ENCODE results near the gene ENDOG.
A peak's percentile ranks its signal among the peaks of the same experiment; 100 is the strongest.

Gene ENDOG

GRCh38 chr9:128802482-128802881 lies 15.8 kb upstream of the ENDOG start:
- DNase-seq, result no peak

GRCh38 chr9:128805661-128806060 lies 12.6 kb upstream of the ENDOG start:
- DNase-seq, result no peak

GRCh38 chr9:128807827-128808226 lies 10.5 kb upstream of the ENDOG start:
- DNase-seq, result no peak

GRCh38 chr9:128808543-128808942 lies 9.8 kb upstream of the ENDOG start:
- no peak for DNase-seq

- DNase-seq, result no peak
Measured at GRCh38 chr9:128809036-128809599, 9.2 kb upstream of the ENDOG start.

- DNase-seq, result no peak
Measured at GRCh38 chr9:128809831-128810230, 8.5 kb upstream of the ENDOG start.

GRCh38 chr9:128810873-128811272 lies 7.4 kb upstream of the ENDOG start:
- no peak for DNase-seq

GRCh38 chr9:128818839-128819715 lies 777 bp downstream of the ENDOG start:
- DNase-seq, result peak in 1 of 2 experiments; percentile 42

- peak; percentile 34 to 42 for DNase-seq
Measured at GRCh38 chr9:128819716-128820664, 1.7 kb downstream of the ENDOG start.

- DNase-seq, result no peak
Measured at GRCh38 chr9:128820665-128821583, 2.6 kb downstream of the ENDOG start.

- no peak for DNase-seq
Measured at GRCh38 chr9:128821584-128822406, 3.5 kb downstream of the ENDOG start.

- DNase-seq, result no peak
Measured at GRCh38 chr9:128822407-128823042, 4.2 kb downstream of the ENDOG start.

GRCh38 chr9:128823362-128823902 lies 5.1 kb downstream of the ENDOG start:
- no peak for DNase-seq

- DNase-seq, result no peak
Measured at GRCh38 chr9:128823903-128824406, 5.7 kb downstream of the ENDOG start.

- DNase-seq, result no peak
Measured at GRCh38 chr9:128824911-128825310, 6.6 kb downstream of the ENDOG start.

- no peak for DNase-seq
Measured at GRCh38 chr9:128825923-128826700, 7.8 kb downstream of the ENDOG start.

GRCh38 chr9:128828267-128828666 lies 10.0 kb downstream of the ENDOG start:
- DNase-seq, result no peak

GRCh38 chr9:128828719-128829452 lies 10.6 kb downstream of the ENDOG start:
- DNase-seq, result no peak

Data from NCI-H187 (cell line).